Measurements from ENCODE around the gene CXCL1. TPM values are rescaled to one million over a fixed set of nuclear protein-coding genes. Genes with fewer than 3 reads are reported as not detected.

The CXCL1 gene
- total RNA-seq, 4 donors from 2014 or later = 0.89 to 1.6 (median 1.3) TPM

DNA sequence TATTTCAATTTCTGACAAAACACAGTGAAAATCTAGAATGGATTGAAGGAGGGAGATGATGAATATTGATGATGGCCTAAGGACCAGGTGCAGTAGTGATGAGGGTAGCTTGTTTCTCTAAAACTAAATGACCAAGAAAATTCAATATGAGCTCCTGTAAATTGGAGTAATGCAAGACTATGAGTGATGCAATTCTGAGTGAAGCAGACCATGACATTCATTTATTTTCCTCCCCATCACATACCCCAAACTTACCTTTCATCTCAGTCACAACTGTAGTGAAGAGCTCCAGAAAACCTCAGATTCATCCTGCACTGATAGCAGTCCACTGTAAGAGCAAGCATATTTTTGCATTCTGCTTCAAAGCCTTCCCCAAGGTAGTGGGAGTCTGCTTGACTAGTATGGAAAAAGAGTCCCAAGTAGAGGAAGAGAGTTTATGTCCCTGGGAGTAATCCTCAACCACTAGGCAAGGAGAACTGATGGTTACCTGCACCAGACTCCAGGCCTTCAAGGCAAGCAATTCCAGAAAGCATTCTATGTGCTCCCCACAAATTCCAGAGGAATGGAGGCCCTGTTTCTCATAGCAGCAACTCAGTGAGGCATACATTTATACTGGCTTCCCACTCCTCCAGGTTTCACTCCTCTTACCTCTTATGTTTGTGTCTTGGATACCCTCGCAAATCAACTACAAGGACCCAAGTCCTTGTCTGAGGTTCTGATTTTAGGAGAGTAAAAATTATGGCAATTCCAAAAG is 47.2 kb downstream of the CXCL1 start:
- DNase-seq (ENCODE audit: low spot score in 2 of 2) = no peak
- H3K4me3 ChIP-seq (ENCODE audit: low read depth, poor library complexity, severe bottlenecking) = no peak overlapping the region
- WGBS, 2 donors = 88 to 100% methylated on average over 1 of the region's 1 CpG
- intact Hi-C loops (cut with DNase I; ENCODE audit: low total_unique reads) = no loop called here
- TF ChIP-seq, protein P1, sequence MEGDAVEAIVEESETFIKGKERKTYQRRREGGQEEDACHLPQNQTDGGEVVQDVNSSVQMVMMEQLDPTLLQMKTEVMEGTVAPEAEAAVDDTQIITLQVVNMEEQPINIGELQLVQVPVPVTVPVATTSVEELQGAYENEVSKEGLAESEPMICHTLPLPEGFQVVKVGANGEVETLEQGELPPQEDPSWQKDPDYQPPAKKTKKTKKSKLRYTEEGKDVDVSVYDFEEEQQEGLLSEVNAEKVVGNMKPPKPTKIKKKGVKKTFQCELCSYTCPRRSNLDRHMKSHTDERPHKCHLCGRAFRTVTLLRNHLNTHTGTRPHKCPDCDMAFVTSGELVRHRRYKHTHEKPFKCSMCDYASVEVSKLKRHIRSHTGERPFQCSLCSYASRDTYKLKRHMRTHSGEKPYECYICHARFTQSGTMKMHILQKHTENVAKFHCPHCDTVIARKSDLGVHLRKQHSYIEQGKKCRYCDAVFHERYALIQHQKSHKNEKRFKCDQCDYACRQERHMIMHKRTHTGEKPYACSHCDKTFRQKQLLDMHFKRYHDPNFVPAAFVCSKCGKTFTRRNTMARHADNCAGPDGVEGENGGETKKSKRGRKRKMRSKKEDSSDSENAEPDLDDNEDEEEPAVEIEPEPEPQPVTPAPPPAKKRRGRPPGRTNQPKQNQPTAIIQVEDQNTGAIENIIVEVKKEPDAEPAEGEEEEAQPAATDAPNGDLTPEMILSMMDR (IDR thresholded peaks at IDR 0.05) = no peak
- TF ChIP-seq POLR2A (IDR thresholded peaks at IDR 0.05) = no peak

DNA sequence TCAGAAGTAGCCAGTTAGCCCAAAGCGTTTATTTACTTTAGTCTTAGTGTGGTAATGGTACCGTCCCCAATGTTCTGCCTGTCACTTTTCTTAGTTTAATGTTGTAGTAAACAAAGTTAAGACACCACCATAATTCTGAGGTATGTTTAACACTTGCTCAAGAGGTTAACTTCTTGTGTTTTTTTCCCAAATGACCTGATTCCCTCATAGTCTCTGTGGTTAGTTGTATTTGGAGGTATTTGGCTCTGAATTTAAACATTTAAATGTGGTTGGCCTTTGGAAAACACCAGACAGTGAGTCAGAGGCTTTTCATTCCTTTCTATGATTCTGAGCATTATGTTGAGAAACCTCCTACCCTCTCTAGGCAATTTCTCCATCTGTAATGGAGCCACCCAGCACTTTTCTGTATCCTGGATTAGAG is 47.9 kb downstream of the CXCL1 start:
- TF ChIP-seq, protein P1 (IDR thresholded peaks at IDR 0.05) = no peak
- no peak for TF ChIP-seq POLR2A (IDR thresholded peaks at IDR 0.05)
- 74 to 76% methylated on average over 2 of the region's 2 CpGs for WGBS, 2 donors
- no peak overlapping the region for H3K4me3 ChIP-seq (ENCODE audit: low read depth, poor library complexity, severe bottlenecking)
- DNase-seq (ENCODE audit: low spot score in 2 of 2) = no peak
- intact Hi-C loops (cut with DNase I; ENCODE audit: low total_unique reads) = no loop called here

DNA sequence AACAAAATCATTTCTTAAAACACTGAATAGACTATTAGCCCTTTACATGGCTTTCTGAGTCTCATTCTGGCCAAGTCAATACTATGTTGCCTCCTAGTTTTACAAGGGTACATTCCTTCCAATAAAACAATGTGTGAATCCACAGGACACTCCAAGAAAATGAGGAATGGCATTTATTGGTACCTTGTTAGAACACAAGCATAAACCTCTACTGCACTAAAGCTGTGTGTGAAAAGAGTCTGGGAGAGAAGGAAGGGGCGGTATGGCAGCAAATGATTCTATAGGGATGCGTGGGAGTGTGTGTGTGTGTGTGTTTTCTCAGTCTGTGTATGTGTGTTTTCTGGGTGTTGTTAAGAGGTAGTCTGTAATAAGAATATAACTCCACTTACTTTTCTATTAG is 48.9 kb downstream of the CXCL1 start:
- H3K4me3 ChIP-seq (ENCODE audit: low read depth, poor library complexity, severe bottlenecking) = no peak overlapping the region
- DNase-seq (ENCODE audit: low spot score in 2 of 2) = no peak
- TF ChIP-seq, protein P1 (IDR thresholded peaks at IDR 0.05) = no peak
- TF ChIP-seq POLR2A (IDR thresholded peaks at IDR 0.05) = no peak
- WGBS, 2 donors = 88 to 89% methylated on average over 2 of the region's 2 CpGs
- intact Hi-C loops (cut with DNase I; ENCODE audit: low total_unique reads) = no loop called here

DNA sequence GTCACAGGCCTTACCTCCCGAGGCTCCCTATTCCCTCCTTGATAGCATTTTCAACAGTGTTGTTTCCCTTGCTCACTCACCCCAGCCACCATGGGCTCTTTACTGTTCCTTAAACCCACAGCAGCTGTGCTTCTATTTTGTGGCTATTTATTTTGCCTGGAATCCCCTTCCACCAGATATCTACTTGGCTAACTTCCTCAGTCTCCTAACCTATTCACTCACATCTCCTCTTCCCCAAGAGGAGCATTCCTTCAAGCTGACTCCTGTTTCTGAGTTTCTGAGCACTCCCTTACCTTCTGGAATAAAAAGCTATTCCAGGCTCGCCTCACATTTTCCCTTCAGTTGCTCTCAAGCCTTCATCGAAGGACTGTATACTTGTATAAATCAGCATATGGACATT is 50.5 kb downstream of the CXCL1 start:
- 91 to 94% methylated on average over 3 of the region's 3 CpGs for WGBS, 2 donors
- no peak overlapping the region for H3K4me3 ChIP-seq (ENCODE audit: low read depth, poor library complexity, severe bottlenecking)
- no peak for DNase-seq (ENCODE audit: low spot score in 2 of 2)
- TF ChIP-seq, protein P1 (IDR thresholded peaks at IDR 0.05) = no peak
- no peak for TF ChIP-seq POLR2A (IDR thresholded peaks at IDR 0.05)
- intact Hi-C loops (cut with DNase I; ENCODE audit: low total_unique reads) = no loop called here

Other genes starting within 250 kb of the CXCL1 start
- 10 to 100 TPM in 3 of 4 donors, 1 to 10 TPM in 1; 6.2 to 15.1 (median 11.5) TPM for gene RASSF6, start 249.0 kb upstream of the CXCL1 start, total RNA-seq
- gene CXCL8, start 128.8 kb upstream of the CXCL1 start, total RNA-seq = 1 to 10 TPM in 1 of 4 donors, under 1 TPM in 1, not detected in 2; 0.86 to 1.2 TPM
- gene CXCL6, start 32.7 kb upstream of the CXCL1 start, total RNA-seq = 1 to 10 TPM in 1 of 4 donors, under 1 TPM in 1, not detected in 2; 0.17 to 2.1 TPM
- not detected for gene PF4V1, start 16.1 kb upstream of the CXCL1 start, total RNA-seq
- not detected for gene PF4, start 112.6 kb downstream of the CXCL1 start, total RNA-seq
- gene PPBP, start 118.8 kb downstream of the CXCL1 start, total RNA-seq = 1 to 10 TPM in 1 of 4 donors, not detected in 3; 1.9 TPM
- gene CXCL5, start 129.3 kb downstream of the CXCL1 start, total RNA-seq = not detected
- gene CXCL3, start 169.3 kb downstream of the CXCL1 start, total RNA-seq = under 1 TPM in 3 of 4 donors, not detected in 1; 0.25 to 0.49 (median 0.34) TPM
- 1 to 10 TPM; 1.9 to 6.9 (median 2.9) TPM for gene CXCL2, start 229.8 kb downstream of the CXCL1 start, total RNA-seq

All from lower leg skin (tissue), 4 donors.